Neural cell (in vitro differentiated cells): ENCODE data around the gene GPHN. TPM values are rescaled to one million over a fixed set of nuclear protein-coding genes. Genes with fewer than 3 reads are reported as not detected.

Source experiments
- H2AFZ ChIP-seq: fragments of 200-600, 300-800 bp; sonication (generic), shearing (Covaris generic); 2 replicates; pipeline ENCODE4 v1.6.0; 2014; ENCODE audit warnings: low read depth, mild to moderate bottlenecking, antibody characterized with exemption, low read length, moderate library complexity
- H3F3A ChIP-seq: fragments of 200-600 bp; shearing (Covaris generic); 2 replicates; pipeline ENCODE4 v1.6.1; 2016; ENCODE audit warnings: mild to moderate bottlenecking, moderate library complexity, mixed read lengths, antibody characterized with exemption, low read length; ENCODE audit not compliant: insufficient read depth, poor library complexity, severe bottlenecking
- H3K27ac ChIP-seq: fragments of 200-600, 300-800 bp; sonication (generic), shearing (Covaris generic); 2 replicates; pipeline ENCODE4 v1.5.1; 2014; ENCODE audit warnings: mild to moderate bottlenecking, low read length, moderate library complexity
- H3K27me3 ChIP-seq: fragments of 300-800, 200-600 bp; sonication (generic), shearing (Covaris generic); 2 replicates; pipeline ENCODE4 v1.6.0; 2014; ENCODE audit warnings: mild to moderate bottlenecking, low read depth, low read length, moderate library complexity; ENCODE audit not compliant: insufficient read depth
- H3K36me3 ChIP-seq: fragments of 300-800, 200-600 bp; sonication (generic), shearing (Covaris generic); 2 replicates; pipeline ENCODE4 v1.5.1; 2014; ENCODE audit warnings: mild to moderate bottlenecking, antibody characterized with exemption, low read length, moderate library complexity; ENCODE audit not compliant: insufficient read depth
- H3K4me2 ChIP-seq: fragments of 300-800, 200-600 bp; sonication (generic), shearing (Covaris generic); 2 replicates; pipeline ENCODE4 v1.6.0; 2014; ENCODE audit warnings: mild to moderate bottlenecking, low read length
- H3K4me3 ChIP-seq: fragments of 300-800, 200-600 bp; sonication (generic), shearing (Covaris generic); 2 replicates; pipeline ENCODE4 v1.5.1; 2014; ENCODE audit warnings: mild to moderate bottlenecking, low read length, moderate library complexity
- H3K79me2 ChIP-seq: fragments of 200-600 bp; shearing (Covaris generic); replicated peaks from 2 replicates; pipeline ENCODE4 v1.6.0; 2014; ENCODE audit warnings: mild to moderate bottlenecking, low read length, moderate library complexity; ENCODE audit not compliant: insufficient read depth
- H3K9ac ChIP-seq: fragments of 300-800, 200-600 bp; sonication (generic), shearing (Covaris generic); 2 replicates; pipeline ENCODE4 v1.6.1; 2016; ENCODE audit warnings: mild to moderate bottlenecking, low read length, mixed read lengths
- H3K9me2 ChIP-seq: fragments of 200-600 bp; shearing (Covaris generic); 2 replicates; pipeline ENCODE4 v1.6.1; 2016; ENCODE audit warnings: mild to moderate bottlenecking, low read length, mixed read lengths; ENCODE audit not compliant: insufficient read depth
- H3K9me3 ChIP-seq: fragments of 200-600, 300-800 bp; sonication (generic), shearing (Covaris generic); 2 replicates; pipeline ENCODE4 v1.6.1; 2016; ENCODE audit warnings: mild to moderate bottlenecking, mixed run types, low read length, moderate library complexity, mixed read lengths
- H4K20me1 ChIP-seq: fragments of 200-600 bp; shearing (Covaris generic); 2 replicates; pipeline ENCODE4 v1.6.1; 2016; ENCODE audit warnings: mild to moderate bottlenecking, mixed run types; ENCODE audit not compliant: insufficient read depth
- EP300 ChIP-seq: fragments of 450-650 bp; conservative IDR thresholded peaks from 2 replicates; pipeline ENCODE4 v1.6.1; 2014; ENCODE audit warnings: antibody characterized with exemption, mild to moderate bottlenecking, moderate library complexity; ENCODE audit not compliant: poor library complexity, severe bottlenecking
- EZH2 ChIP-seq: fragments of 200-600, 300-800 bp; shearing (Covaris generic), sonication (generic); IDR thresholded peaks from 2 replicates; pipeline ENCODE4 v1.6.1; 2014; ENCODE audit warnings: antibody characterized with exemption, low read length, borderline replicate concordance, mild to moderate bottlenecking; ENCODE audit not compliant: insufficient read depth, poor library complexity, severe bottlenecking
- MXI1 ChIP-seq: fragments of 450-650 bp; conservative IDR thresholded peaks from 2 replicates; pipeline ENCODE4 v1.6.1; 2014; ENCODE audit warnings: antibody characterized with exemption, mild to moderate bottlenecking; ENCODE audit not compliant: poor library complexity, severe bottlenecking
- POLR2AphosphoS5 ChIP-seq: IDR thresholded peaks from 2 replicates; pipeline ENCODE4 v1.6.1; 2012
- RAD21 ChIP-seq: fragments of 450-650 bp; conservative IDR thresholded peaks from 2 replicates; pipeline ENCODE4 v1.6.1; 2014; ENCODE audit warnings: antibody characterized with exemption, mild to moderate bottlenecking, moderate library complexity
- SMC3 ChIP-seq: fragments of 450-650 bp; conservative IDR thresholded peaks from 2 replicates; pipeline ENCODE4 v1.6.1; 2014; ENCODE audit warnings: antibody characterized with exemption, mild to moderate bottlenecking, moderate library complexity; ENCODE audit not compliant: poor library complexity
- TAF1 ChIP-seq: IDR thresholded peaks from 2 replicates; pipeline ENCODE4 v1.6.1; 2012; ENCODE audit warnings: low read depth
- polyA plus RNA-seq: library from polyadenylated mRNA; depleted of rRNA; stranded (reverse); fragments of >200 nt; gene quantifications from 2 replicates; pipeline ENCODE4 v1.2.3, GENCODE V29; 2014
- TF ChIP-seq, protein P1 (sequence below): IDR thresholded peaks from 2 replicates; pipeline ENCODE4 v1.6.1; 2012; ENCODE audit warnings: borderline replicate concordance
- TF ChIP-seq, protein P2 (sequence below): fragments of 450-650 bp; IDR thresholded peaks from 2 replicates; pipeline ENCODE4 v1.5.1; 2014; ENCODE audit warnings: antibody characterized with exemption, mild to moderate bottlenecking, moderate library complexity; ENCODE audit not compliant: poor library complexity, severe bottlenecking

GPHN gene
- polyA plus RNA-seq, 1 donor from 2014 or later = 135 TPM

DNA sequence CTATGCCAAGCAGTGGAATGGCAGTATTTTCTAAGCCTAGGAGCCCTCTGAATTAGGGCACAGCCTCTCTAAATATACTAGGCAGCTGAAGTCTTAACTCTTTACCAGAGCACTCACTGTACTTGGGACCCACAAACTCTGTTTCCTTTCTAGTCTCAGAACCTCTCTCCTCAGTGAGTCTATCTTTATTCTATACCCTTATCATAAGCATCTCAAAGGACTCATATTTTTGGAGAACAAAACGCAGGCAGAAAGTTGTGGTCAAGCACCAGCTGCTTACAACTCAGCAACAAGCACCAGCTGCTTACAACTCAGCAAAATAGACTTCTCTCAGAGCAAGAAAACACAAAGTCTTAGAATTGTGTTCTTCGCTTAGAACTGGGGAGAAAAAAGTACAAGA, 20.8 kb upstream of the GPHN start:
- H3K79me2 ChIP-seq = no peaks in the 10 kb centered on the region
- no peak overlapping the region for H3K9ac ChIP-seq
- no peak overlapping the region for H2AFZ ChIP-seq
- TF ChIP-seq TAF1 (no peak), EP300 (no peak)
- no peaks in the 10 kb centered on the region for H4K20me1 ChIP-seq
- no peaks in the 10 kb centered on the region for H3F3A ChIP-seq
- H3K27me3 ChIP-seq = no peaks in the 10 kb centered on the region
- no peak overlapping the region for H3K4me2 ChIP-seq
- no peak overlapping the region for H3K4me3 ChIP-seq
- H3K9me3 ChIP-seq = no peaks in the 10 kb centered on the region
- no peak overlapping the region for H3K27ac ChIP-seq
- H3K36me3 ChIP-seq = no peaks in the 10 kb centered on the region
- H3K9me2 ChIP-seq = no peaks in the 10 kb centered on the region

DNA sequence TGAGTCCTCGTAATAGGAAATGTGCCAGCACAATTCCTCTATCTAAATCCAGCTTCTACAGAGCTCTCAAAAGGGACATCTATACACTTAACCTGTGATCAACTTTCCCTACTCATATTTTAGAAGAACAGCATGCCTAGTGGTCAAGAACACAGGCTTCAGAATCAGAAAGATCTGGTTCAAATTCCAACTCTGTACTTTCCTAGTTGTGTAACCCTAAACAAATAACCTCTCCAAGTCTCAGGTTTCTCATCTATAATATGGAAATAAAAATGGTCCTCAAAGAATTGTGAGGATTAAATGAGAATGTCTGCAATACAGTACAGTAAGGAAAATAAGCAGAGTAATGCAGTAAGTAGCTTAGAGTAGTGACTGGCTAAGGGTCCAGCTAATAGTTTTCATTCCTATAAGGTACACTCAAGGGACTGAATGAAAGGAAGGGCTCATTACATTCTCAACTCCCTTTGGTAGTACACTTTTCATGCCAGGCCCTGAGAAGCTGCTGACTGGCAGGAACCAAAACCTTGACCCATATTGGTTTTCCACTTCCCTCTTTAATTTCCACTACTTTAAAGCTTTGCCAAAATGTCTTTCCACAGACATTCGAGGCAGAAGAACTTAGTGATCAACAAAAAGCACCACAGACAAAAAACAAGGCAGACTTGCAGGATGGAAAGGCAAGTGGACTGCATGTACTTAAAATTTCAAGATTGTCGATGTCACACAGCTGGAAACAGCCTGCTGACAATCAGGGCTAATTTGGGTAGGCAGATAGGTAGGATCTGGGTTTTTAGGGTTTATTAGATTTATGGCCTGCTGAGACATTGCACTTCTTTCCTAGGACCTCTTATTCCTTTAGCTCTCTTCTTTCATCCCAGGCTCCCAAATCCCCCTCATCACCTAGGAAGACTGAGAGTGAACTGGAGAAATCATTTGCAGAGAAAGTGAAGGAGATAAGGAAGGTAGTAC, 17.5 kb upstream of the GPHN start:
- H3K9me2 ChIP-seq = no peaks in the 10 kb centered on the region
- H3F3A ChIP-seq = no peaks in the 10 kb centered on the region
- no peaks in the 10 kb centered on the region for H4K20me1 ChIP-seq
- TF ChIP-seq, protein P1, sequence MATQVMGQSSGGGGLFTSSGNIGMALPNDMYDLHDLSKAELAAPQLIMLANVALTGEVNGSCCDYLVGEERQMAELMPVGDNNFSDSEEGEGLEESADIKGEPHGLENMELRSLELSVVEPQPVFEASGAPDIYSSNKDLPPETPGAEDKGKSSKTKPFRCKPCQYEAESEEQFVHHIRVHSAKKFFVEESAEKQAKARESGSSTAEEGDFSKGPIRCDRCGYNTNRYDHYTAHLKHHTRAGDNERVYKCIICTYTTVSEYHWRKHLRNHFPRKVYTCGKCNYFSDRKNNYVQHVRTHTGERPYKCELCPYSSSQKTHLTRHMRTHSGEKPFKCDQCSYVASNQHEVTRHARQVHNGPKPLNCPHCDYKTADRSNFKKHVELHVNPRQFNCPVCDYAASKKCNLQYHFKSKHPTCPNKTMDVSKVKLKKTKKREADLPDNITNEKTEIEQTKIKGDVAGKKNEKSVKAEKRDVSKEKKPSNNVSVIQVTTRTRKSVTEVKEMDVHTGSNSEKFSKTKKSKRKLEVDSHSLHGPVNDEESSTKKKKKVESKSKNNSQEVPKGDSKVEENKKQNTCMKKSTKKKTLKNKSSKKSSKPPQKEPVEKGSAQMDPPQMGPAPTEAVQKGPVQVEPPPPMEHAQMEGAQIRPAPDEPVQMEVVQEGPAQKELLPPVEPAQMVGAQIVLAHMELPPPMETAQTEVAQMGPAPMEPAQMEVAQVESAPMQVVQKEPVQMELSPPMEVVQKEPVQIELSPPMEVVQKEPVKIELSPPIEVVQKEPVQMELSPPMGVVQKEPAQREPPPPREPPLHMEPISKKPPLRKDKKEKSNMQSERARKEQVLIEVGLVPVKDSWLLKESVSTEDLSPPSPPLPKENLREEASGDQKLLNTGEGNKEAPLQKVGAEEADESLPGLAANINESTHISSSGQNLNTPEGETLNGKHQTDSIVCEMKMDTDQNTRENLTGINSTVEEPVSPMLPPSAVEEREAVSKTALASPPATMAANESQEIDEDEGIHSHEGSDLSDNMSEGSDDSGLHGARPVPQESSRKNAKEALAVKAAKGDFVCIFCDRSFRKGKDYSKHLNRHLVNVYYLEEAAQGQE = no peak
- TF ChIP-seq, protein P2, sequence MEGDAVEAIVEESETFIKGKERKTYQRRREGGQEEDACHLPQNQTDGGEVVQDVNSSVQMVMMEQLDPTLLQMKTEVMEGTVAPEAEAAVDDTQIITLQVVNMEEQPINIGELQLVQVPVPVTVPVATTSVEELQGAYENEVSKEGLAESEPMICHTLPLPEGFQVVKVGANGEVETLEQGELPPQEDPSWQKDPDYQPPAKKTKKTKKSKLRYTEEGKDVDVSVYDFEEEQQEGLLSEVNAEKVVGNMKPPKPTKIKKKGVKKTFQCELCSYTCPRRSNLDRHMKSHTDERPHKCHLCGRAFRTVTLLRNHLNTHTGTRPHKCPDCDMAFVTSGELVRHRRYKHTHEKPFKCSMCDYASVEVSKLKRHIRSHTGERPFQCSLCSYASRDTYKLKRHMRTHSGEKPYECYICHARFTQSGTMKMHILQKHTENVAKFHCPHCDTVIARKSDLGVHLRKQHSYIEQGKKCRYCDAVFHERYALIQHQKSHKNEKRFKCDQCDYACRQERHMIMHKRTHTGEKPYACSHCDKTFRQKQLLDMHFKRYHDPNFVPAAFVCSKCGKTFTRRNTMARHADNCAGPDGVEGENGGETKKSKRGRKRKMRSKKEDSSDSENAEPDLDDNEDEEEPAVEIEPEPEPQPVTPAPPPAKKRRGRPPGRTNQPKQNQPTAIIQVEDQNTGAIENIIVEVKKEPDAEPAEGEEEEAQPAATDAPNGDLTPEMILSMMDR = no peak
- no peak for TF ChIP-seq EP300
- no peak for TF ChIP-seq POLR2AphosphoS5
- no peak for TF ChIP-seq RAD21
- TF ChIP-seq EZH2 = no peak
- TF ChIP-seq TAF1 = no peak
- no peak for TF ChIP-seq MXI1
- no peak for TF ChIP-seq SMC3
- H3K27ac ChIP-seq = no peak overlapping the region
- H3K9ac ChIP-seq = no peak overlapping the region
- H3K4me3 ChIP-seq = no peak overlapping the region
- H3K27me3 ChIP-seq = no peaks in the 10 kb centered on the region
- no peaks in the 10 kb centered on the region for H3K9me3 ChIP-seq
- no peaks in the 10 kb centered on the region for H3K36me3 ChIP-seq
- H3K4me2 ChIP-seq = no peak overlapping the region
- no peaks in the 10 kb centered on the region for H3K79me2 ChIP-seq
- no peak overlapping the region for H2AFZ ChIP-seq
